H9 (cell line): ENCODE data around the gene TPPP3. TPM values are rescaled to one million over a fixed set of nuclear protein-coding genes. Genes with fewer than 3 reads are reported as not detected.

Experiments
- DNase-seq: peaks from one replicate; pipeline ENCODE4 v3.0.0-alpha.2; 2017
- H2AFZ ChIP-seq: one replicate; pipeline ENCODE4 v1.6.1; 2013; ENCODE audit warnings: mild to moderate bottlenecking, low read length, control low read depth, moderate library complexity
- H2AK5ac ChIP-seq: 2 replicates; pipeline ENCODE4 v1.6.1; 2013; ENCODE audit warnings: low read length, control low read depth, mixed read lengths; ENCODE audit not compliant: insufficient read length
- H2BK120ac ChIP-seq: one replicate; pipeline ENCODE4 v1.6.1; 2013; ENCODE audit warnings: low read depth, mild to moderate bottlenecking, low read length, control low read depth, inconsistent platforms; ENCODE audit not compliant: poor library complexity, severe bottlenecking
- H2BK12ac ChIP-seq: 2 replicates; pipeline ENCODE4 v1.6.1; 2013; ENCODE audit warnings: low read length, control low read depth, mixed read lengths, low read depth; ENCODE audit not compliant: insufficient read length
- H2BK15ac ChIP-seq: 2 replicates; pipeline ENCODE4 v1.6.1; 2013; ENCODE audit warnings: low read depth, low read length, control low read depth
- H2BK20ac ChIP-seq: one replicate; pipeline ENCODE4 v1.6.1; 2013; ENCODE audit warnings: low read depth, mild to moderate bottlenecking, low read length, control low read depth, inconsistent platforms; ENCODE audit not compliant: poor library complexity, severe bottlenecking
- H2BK5ac ChIP-seq: 2 replicates; pipeline ENCODE4 v1.6.1; 2013; ENCODE audit warnings: low read length, control low read depth, mixed read lengths; ENCODE audit not compliant: insufficient read length
- H3K14ac ChIP-seq: 2 replicates; pipeline ENCODE4 v1.6.1; 2013; ENCODE audit warnings: low read length, control low read depth; ENCODE audit not compliant: insufficient read depth
- H3K18ac ChIP-seq: 2 replicates; pipeline ENCODE4 v1.6.1; 2013; ENCODE audit warnings: low read depth, mild to moderate bottlenecking, mixed read lengths, low read length, control low read depth; ENCODE audit not compliant: insufficient read length
- H3K23ac ChIP-seq: 2 replicates; pipeline ENCODE4 v1.6.1; 2013; ENCODE audit warnings: low read length, control low read depth, mixed read lengths, low read depth; ENCODE audit not compliant: insufficient read length
- H3K23me2 ChIP-seq: 2 replicates; pipeline ENCODE4 v1.6.1; 2013; ENCODE audit warnings: low read depth, mild to moderate bottlenecking, mixed read lengths, low read length, control low read depth; ENCODE audit not compliant: insufficient read length, poor library complexity, severe bottlenecking
- H3K27ac ChIP-seq: 2 replicates; pipeline ENCODE4 v1.5.1; 2013; ENCODE audit warnings: low read length, control low read depth, mixed read lengths, low read depth; ENCODE audit not compliant: insufficient read length
- H3K27me3 ChIP-seq: 2 replicates; pipeline ENCODE4 v1.6.1; 2013; ENCODE audit warnings: low read length, control low read depth, inconsistent platforms; ENCODE audit not compliant: insufficient read depth
- H3K4ac ChIP-seq: 2 replicates; pipeline ENCODE4 v1.6.1; 2013; ENCODE audit warnings: low read depth, mild to moderate bottlenecking, control low read depth, inconsistent platforms, low read length, moderate library complexity
- H3K4me1 ChIP-seq: 2 replicates; pipeline ENCODE4 v1.6.1; 2013; ENCODE audit warnings: low read length, control low read depth, inconsistent platforms; ENCODE audit not compliant: insufficient read depth
- H3K4me2 ChIP-seq: 2 replicates; pipeline ENCODE4 v1.6.1; 2013; ENCODE audit warnings: low read length, control low read depth, mixed read lengths; ENCODE audit not compliant: insufficient read length, insufficient read depth
- H3K56ac ChIP-seq: 2 replicates; pipeline ENCODE4 v1.6.1; 2013; ENCODE audit warnings: low read depth, mild to moderate bottlenecking, mixed read lengths, low read length, control low read depth; ENCODE audit not compliant: insufficient read length
- H3K79me1 ChIP-seq: 2 replicates; pipeline ENCODE4 v1.6.1; 2013; ENCODE audit warnings: low read depth, mild to moderate bottlenecking, moderate library complexity, low read length, control low read depth, inconsistent platforms; ENCODE audit not compliant: insufficient read depth, poor library complexity, severe bottlenecking
- H3K79me2 ChIP-seq: 2 replicates; pipeline ENCODE4 v1.6.1; 2013; ENCODE audit warnings: low read length, control low read depth, inconsistent platforms; ENCODE audit not compliant: insufficient read depth
- H3K9ac ChIP-seq: 2 replicates; pipeline ENCODE4 v1.6.1; 2013; ENCODE audit warnings: low read length, control low read depth, mixed read lengths; ENCODE audit not compliant: insufficient read length; ENCODE audit errors: extremely low read depth
- H3K9me3 ChIP-seq: one replicate; pipeline ENCODE4 v1.6.1; 2013; ENCODE audit warnings: low read depth, low read length, inconsistent platforms; ENCODE audit not compliant: control insufficient read depth
- H3T11ph ChIP-seq: one replicate; pipeline ENCODE4 v1.6.1; 2013; ENCODE audit warnings: mild to moderate bottlenecking, low read length, control low read depth, inconsistent platforms
- H4K20me1 ChIP-seq: one replicate; pipeline ENCODE4 v1.6.1; 2013; ENCODE audit not compliant: control insufficient read depth, insufficient read length, insufficient read depth
- H4K5ac ChIP-seq: 2 replicates; pipeline ENCODE4 v1.6.1; 2013; ENCODE audit warnings: low read depth, mild to moderate bottlenecking, mixed read lengths, low read length, control low read depth; ENCODE audit not compliant: insufficient read length
- H4K8ac ChIP-seq: replicated peaks from 2 replicates; pipeline ENCODE4 v1.6.1; 2013; ENCODE audit warnings: low read length, control low read depth, mixed read lengths, low read depth; ENCODE audit not compliant: insufficient read length
- H4K91ac ChIP-seq: 2 replicates; pipeline ENCODE4 v1.6.1; 2013; ENCODE audit warnings: low read depth, mild to moderate bottlenecking, moderate library complexity, mixed read lengths, low read length, control low read depth; ENCODE audit not compliant: insufficient read length
- H3K27ac Mint-ChIP-seq, 3 experiments: 2 replicates in 2 of 3; 3 replicates in 1 of 3; pipeline ENCODE4 v1.8.0; 2020 to 2021; ENCODE audit warnings: mixed read lengths in 3 of 3, mild to moderate bottlenecking in 1 of 3, moderate library complexity in 1 of 3
- H3K27me3 Mint-ChIP-seq: 2 replicates; pipeline ENCODE4 v1.8.0; 2021; ENCODE audit warnings: low read depth, mild to moderate bottlenecking, moderate library complexity, mixed read lengths
- H3K36me3 Mint-ChIP-seq, 3 experiments: 2 replicates in 2 of 3; 3 replicates in 1 of 3; pipeline ENCODE4 v1.8.0; 2020 to 2021; ENCODE audit warnings: low read depth in 3 of 3, mixed read lengths in 3 of 3; ENCODE audit not compliant: insufficient read depth in 1 of 3
- H3K4me1 Mint-ChIP-seq, 2 experiments: 2 replicates each; pipeline ENCODE4 v1.8.0; 2020; ENCODE audit warnings: mixed read lengths in 2 of 2
- H3K4me3 Mint-ChIP-seq, 2 experiments: 2 replicates in 1 of 2; 3 replicates in 1 of 2; pipeline ENCODE4 v1.8.0; 2020 to 2021; ENCODE audit warnings: mild to moderate bottlenecking in 2 of 2, mixed read lengths in 2 of 2, moderate library complexity in 1 of 2
- H3K9me3 Mint-ChIP-seq, 2 experiments: 2 replicates in 1 of 2; 3 replicates in 1 of 2; pipeline ENCODE4 v1.8.0; 2020; ENCODE audit warnings: mild to moderate bottlenecking in 2 of 2, mixed read lengths in 2 of 2, moderate library complexity in 1 of 2
- CTCF ChIP-seq: fragments of 200-600 bp; sonication (generic); conservative IDR thresholded peaks from 3 replicates; pipeline ENCODE4 v1.8.0; 2021; ENCODE audit warnings: antibody characterized with exemption, mild to moderate bottlenecking
- WGBS: extraction: QIAGEN DNeasy Blood & Tissue Kit; methylation state at CpG from one replicate; pipeline ENCODE4 v1.1.7; 2013; ENCODE audit warnings: missing lambda C conversion rate, low lambda C conversion rate, mixed read lengths; ENCODE audit not compliant: insufficient read length; ENCODE audit errors: extremely low coverage; 5-methylcytosine and 5-hydroxymethylcytosine counted together
- total RNA-seq: library from RNA; stranded (reverse); gene quantifications from 2 replicates; pipeline ENCODE4 v1.2.1, GENCODE V29; 2021

The TPPP3 gene
- total RNA-seq, 1 experiment from 2014 or later = 0.79 TPM

GRCh38 chr16:67425061-67425460 is 31.8 kb upstream of the TPPP3 start:
- Histone ChIP-seq H3K79me1 (no peaks in the 10 kb centered on the region), H4K20me1 (no peaks in the 10 kb centered on the region), H3K79me2 (no peaks in the 10 kb centered on the region; the same call in 1 of the 2 replicates), H3K27ac (peak overlapping the region; percentile 89), H4K8ac (no peak overlapping the region), H2BK120ac (no peak overlapping the region), H2BK20ac (no peak overlapping the region), H3K4ac (no peak overlapping the region), H4K5ac (no peak overlapping the region), H3K14ac (0 out of 2 replicates have a peak overlapping the region, but pooled peaks have one; percentile 19), H3T11ph (no peak overlapping the region), H3K9me3 (no peaks in the 10 kb centered on the region), H4K91ac (no peak overlapping the region), H3K9ac (no peak overlapping the region), H3K4me2 (peak overlapping the region; percentile 81), H3K56ac (no peak overlapping the region), H3K4me1 (peaks cover 32% of the 10 kb centered on the region), H3K18ac (no peak overlapping the region), H2BK15ac (no peak overlapping the region), H3K23ac (no peak overlapping the region), H2BK5ac (no peak overlapping the region), H2AFZ (no peak overlapping the region), H3K23me2 (peaks cover under 1% of the 10 kb centered on the region), H2AK5ac (no peak overlapping the region), H3K27me3 (no peaks in the 10 kb centered on the region; the same call in 1 of the 2 replicates), H2BK12ac (no peak overlapping the region)
- no peak for TF ChIP-seq CTCF
- Mint-ChIP-seq H3K27ac (peak overlapping the region; percentile 81 to 95 (median 88); a peak in 5 of 7 replicates), H3K4me1 (peaks cover 71% of the 10 kb centered on the region in 2 experiments), H3K36me3 (no peaks in the 10 kb centered on the region; a peak in 1 of 7 replicates), H3K9me3 (peaks cover 0 to under 1% of the 10 kb centered on the region in 2 experiments; a peak in 1 of 5 replicates), H3K4me3 (peak overlapping the region; percentile 49 to 67; a peak in 4 of 5 replicates), H3K27me3 (peaks cover 13% of the 10 kb centered on the region)
- no CpG with 5 or more reads among the region's 6 CpGs for WGBS
- no peak for DNase-seq
